Measurements from ENCODE around the gene CENPP. TPM values are rescaled to one million over a fixed set of nuclear protein-coding genes. Genes with fewer than 3 reads are reported as not detected.
A peak's percentile ranks its signal among the peaks of the same experiment; 100 is the strongest.

The CENPP gene
- polyA plus RNA-seq, 4 donors: 0.22 to 3.5 (median 2.0) TPM

- 97% methylated on average over 5 of the region's 5 CpGs for WGBS, 3 donors
- DNase-seq (no peak), FAIRE-seq (no peak)
- H3K4me1 ChIP-seq (ENCODE audit: control insufficient read depth in 3 of 3, insufficient read depth in 2 of 3, low read depth in 1 of 3, low read length in 2 of 3): no peaks in the 10 kb centered on the region
- H3K27ac ChIP-seq (ENCODE audit: low read depth in 1 of 3, low read length in 2 of 3): no peak overlapping the region
- no peak overlapping the region for H3K4me3 ChIP-seq (ENCODE audit: low read depth in 1 of 3, low read length in 3 of 3)
- peaks cover 9 to 53% (median 10%) of the 10 kb centered on the region in 3 donors for H3K36me3 ChIP-seq (ENCODE audit: control insufficient read depth in 3 of 3, insufficient read depth in 2 of 3, low read depth in 1 of 3, low read length in 3 of 3)
- no peaks in the 10 kb centered on the region for H3K9me3 ChIP-seq (ENCODE audit: control insufficient read depth in 2 of 2, insufficient read depth in 1 of 2, low read depth in 1 of 2, low read length in 1 of 2)
- no peaks in the 10 kb centered on the region for H3K27me3 ChIP-seq (ENCODE audit: control insufficient read depth in 3 of 3, insufficient read depth in 3 of 3, low read length in 3 of 3)
Observed at GRCh38 chr9:92632641-92633040, 306.9 kb downstream of the CENPP start.

GRCh38 chr9:92633614-92634278, 308.0 kb downstream of the CENPP start:
- DNase-seq (no peak), FAIRE-seq (no peak)
- Histone ChIP-seq H3K4me1 (ENCODE audit: control insufficient read depth in 3 of 3, insufficient read depth in 2 of 3, low read depth in 1 of 3, low read length in 2 of 3) (no peaks in the 10 kb centered on the region), H3K27me3 (ENCODE audit: control insufficient read depth in 3 of 3, insufficient read depth in 3 of 3, low read length in 3 of 3) (no peaks in the 10 kb centered on the region), H3K27ac (ENCODE audit: low read depth in 1 of 3, low read length in 2 of 3) (no peak overlapping the region), H3K9me3 (ENCODE audit: control insufficient read depth in 2 of 2, insufficient read depth in 1 of 2, low read depth in 1 of 2, low read length in 1 of 2) (no peaks in the 10 kb centered on the region), H3K4me3 (ENCODE audit: low read depth in 1 of 3, low read length in 3 of 3) (no peak overlapping the region), H3K36me3 (ENCODE audit: control insufficient read depth in 3 of 3, insufficient read depth in 2 of 3, low read depth in 1 of 3, low read length in 3 of 3) (peaks cover 13 to 64% (median 15%) of the 10 kb centered on the region in 3 donors)
- WGBS, 3 donors: 84 to 95% (median 90%) methylated on average over 9 of the region's 9 CpGs

- peak; percentile 54 to 83 for DNase-seq
- WGBS, 3 donors: 68 to 69% (median 69%) methylated on average over 35 of the region's 35 CpGs
- H3K27ac ChIP-seq (ENCODE audit: low read depth in 1 of 3, low read length in 2 of 3): no peak overlapping the region
Observed at GRCh38 chr9:92634712-92635605, 309.2 kb downstream of the CENPP start.

GRCh38 chr9:92635760-92636159, 310.0 kb downstream of the CENPP start:
- Histone ChIP-seq H3K9me3 (ENCODE audit: control insufficient read depth in 2 of 2, insufficient read depth in 1 of 2, low read depth in 1 of 2, low read length in 1 of 2) (no peaks in the 10 kb centered on the region), H3K36me3 (ENCODE audit: control insufficient read depth in 3 of 3, insufficient read depth in 2 of 3, low read depth in 1 of 3, low read length in 3 of 3) (peaks cover 18 to 80% (median 21%) of the 10 kb centered on the region in 3 donors), H3K4me3 (ENCODE audit: low read depth in 1 of 3, low read length in 3 of 3) (no peak overlapping the region), H3K27me3 (ENCODE audit: control insufficient read depth in 3 of 3, insufficient read depth in 3 of 3, low read length in 3 of 3) (no peaks in the 10 kb centered on the region), H3K27ac (ENCODE audit: low read depth in 1 of 3, low read length in 2 of 3) (no peak overlapping the region), H3K4me1 (ENCODE audit: control insufficient read depth in 3 of 3, insufficient read depth in 2 of 3, low read depth in 1 of 3, low read length in 2 of 3) (no peaks in the 10 kb centered on the region)
- DNase-seq: no peak
- no peak for FAIRE-seq
- 93 to 94% (median 93%) methylated on average over 4 of the region's 4 CpGs for WGBS, 3 donors

More at GRCh38 chr9:92634712-92635605, 309.2 kb downstream of the CENPP start:
- Histone ChIP-seq H3K9me3 (ENCODE audit: control insufficient read depth in 2 of 2, insufficient read depth in 1 of 2, low read depth in 1 of 2, low read length in 1 of 2) (no peaks in the 10 kb centered on the region), H3K4me1 (ENCODE audit: control insufficient read depth in 3 of 3, insufficient read depth in 2 of 3, low read depth in 1 of 3, low read length in 2 of 3) (no peaks in the 10 kb centered on the region), H3K4me3 (ENCODE audit: low read depth in 1 of 3, low read length in 3 of 3) (no peak overlapping the region), H3K27me3 (ENCODE audit: control insufficient read depth in 3 of 3, insufficient read depth in 3 of 3, low read length in 3 of 3) (no peaks in the 10 kb centered on the region), H3K36me3 (ENCODE audit: control insufficient read depth in 3 of 3, insufficient read depth in 2 of 3, low read depth in 1 of 3, low read length in 3 of 3) (peaks cover 14 to 74% (median 15%) of the 10 kb centered on the region in 3 donors)
- FAIRE-seq: no peak

GRCh38 chr9:92636627-92637026, 310.9 kb downstream of the CENPP start:
- no peaks in the 10 kb centered on the region for H3K27me3 ChIP-seq (ENCODE audit: control insufficient read depth in 3 of 3, insufficient read depth in 3 of 3, low read length in 3 of 3)
- no peak overlapping the region for H3K4me3 ChIP-seq (ENCODE audit: low read depth in 1 of 3, low read length in 3 of 3)
- WGBS, 3 donors: 85 to 96% (median 91%) methylated on average over 3 of the region's 3 CpGs
- H3K36me3 ChIP-seq (ENCODE audit: control insufficient read depth in 3 of 3, insufficient read depth in 2 of 3, low read depth in 1 of 3, low read length in 3 of 3): peaks cover 19 to 87% (median 26%) of the 10 kb centered on the region in 3 donors
- FAIRE-seq (no peak), DNase-seq (no peak)
- H3K27ac ChIP-seq (ENCODE audit: low read depth in 1 of 3, low read length in 2 of 3): no peak overlapping the region
- H3K9me3 ChIP-seq (ENCODE audit: control insufficient read depth in 2 of 2, insufficient read depth in 1 of 2, low read depth in 1 of 2, low read length in 1 of 2): no peaks in the 10 kb centered on the region
- H3K4me1 ChIP-seq (ENCODE audit: control insufficient read depth in 3 of 3, insufficient read depth in 2 of 3, low read depth in 1 of 3, low read length in 2 of 3): no peaks in the 10 kb centered on the region

GRCh38 chr9:92637326-92637725, 311.6 kb downstream of the CENPP start:
- Histone ChIP-seq H3K36me3 (ENCODE audit: control insufficient read depth in 3 of 3, insufficient read depth in 2 of 3, low read depth in 1 of 3, low read length in 3 of 3) (peaks cover 19 to 91% (median 26%) of the 10 kb centered on the region in 3 donors), H3K27ac (ENCODE audit: low read depth in 1 of 3, low read length in 2 of 3) (no peak overlapping the region), H3K27me3 (ENCODE audit: control insufficient read depth in 3 of 3, insufficient read depth in 3 of 3, low read length in 3 of 3) (no peaks in the 10 kb centered on the region), H3K9me3 (ENCODE audit: control insufficient read depth in 2 of 2, insufficient read depth in 1 of 2, low read depth in 1 of 2, low read length in 1 of 2) (no peaks in the 10 kb centered on the region), H3K4me1 (ENCODE audit: control insufficient read depth in 3 of 3, insufficient read depth in 2 of 3, low read depth in 1 of 3, low read length in 2 of 3) (no peaks in the 10 kb centered on the region), H3K4me3 (ENCODE audit: low read depth in 1 of 3, low read length in 3 of 3) (no peak overlapping the region)
- DNase-seq: no peak
- no peak for FAIRE-seq
- WGBS, 3 donors: 93 to 96% (median 95%) methylated on average over 7 of the region's 7 CpGs

- Histone ChIP-seq H3K27ac (ENCODE audit: low read depth in 1 of 3, low read length in 2 of 3) (no peak overlapping the region), H3K36me3 (ENCODE audit: control insufficient read depth in 3 of 3, insufficient read depth in 2 of 3, low read depth in 1 of 3, low read length in 3 of 3) (peaks cover 15 to 91% (median 30%) of the 10 kb centered on the region in 3 donors), H3K9me3 (ENCODE audit: control insufficient read depth in 2 of 2, insufficient read depth in 1 of 2, low read depth in 1 of 2, low read length in 1 of 2) (no peaks in the 10 kb centered on the region), H3K4me1 (ENCODE audit: control insufficient read depth in 3 of 3, insufficient read depth in 2 of 3, low read depth in 1 of 3, low read length in 2 of 3) (no peaks in the 10 kb centered on the region), H3K27me3 (ENCODE audit: control insufficient read depth in 3 of 3, insufficient read depth in 3 of 3, low read length in 3 of 3) (no peaks in the 10 kb centered on the region), H3K4me3 (ENCODE audit: low read depth in 1 of 3, low read length in 3 of 3) (no peak overlapping the region)
- FAIRE-seq: no peak
- DNase-seq: no peak
- 95% methylated on average over 25 to 26 of the region's 26 CpGs for WGBS, 3 donors
Observed at GRCh38 chr9:92637886-92638620, 312.3 kb downstream of the CENPP start.

- H3K4me1 ChIP-seq (ENCODE audit: control insufficient read depth in 3 of 3, insufficient read depth in 2 of 3, low read depth in 1 of 3, low read length in 2 of 3): no peaks in the 10 kb centered on the region
- no peak for DNase-seq
- no peak overlapping the region for H3K4me3 ChIP-seq (ENCODE audit: low read depth in 1 of 3, low read length in 3 of 3)
- WGBS, 3 donors: 84 to 86% (median 85%) methylated on average over 5 of the region's 5 CpGs
- FAIRE-seq: no peak
- H3K27me3 ChIP-seq (ENCODE audit: control insufficient read depth in 3 of 3, insufficient read depth in 3 of 3, low read length in 3 of 3): no peaks in the 10 kb centered on the region
- no peak overlapping the region for H3K27ac ChIP-seq (ENCODE audit: low read depth in 1 of 3, low read length in 2 of 3)
- H3K36me3 ChIP-seq (ENCODE audit: control insufficient read depth in 3 of 3, insufficient read depth in 2 of 3, low read depth in 1 of 3, low read length in 3 of 3): peaks cover 17 to 88% (median 30%) of the 10 kb centered on the region in 3 donors
- no peaks in the 10 kb centered on the region for H3K9me3 ChIP-seq (ENCODE audit: control insufficient read depth in 2 of 2, insufficient read depth in 1 of 2, low read depth in 1 of 2, low read length in 1 of 2)
Observed at GRCh38 chr9:92638621-92639101, 312.9 kb downstream of the CENPP start.

Measured in small intestine (tissue), 7 donors.